ENCODE results near the gene CR1.
A peak's percentile ranks its signal among the peaks of the same experiment; 100 is the strongest.

The CR1 gene

GRCh38 chr1:207648334-207649209, 152.6 kb downstream of the CR1 start:
- Histone ChIP-seq H3K4me2 (ENCODE audit: low read length) (peak overlapping the region; percentile 39), H3K4me1 (ENCODE audit: low read length) (peaks cover 62% of the 10 kb centered on the region), H3K79me2 (ENCODE audit: low read length) (no peaks in the 10 kb centered on the region), H3K4me3 (ENCODE audit: low read length) (no peak overlapping the region), H3K27me3 (ENCODE audit: low read depth, low read length) (peaks cover 26% of the 10 kb centered on the region; the same call in 1 of the 2 replicates), H2AFZ (ENCODE audit: low read depth, low read length) (no peak overlapping the region), H3K36me3 (replicated peaks; ENCODE audit: low read depth, low read length) (no peaks in the 10 kb centered on the region), H3K9ac (ENCODE audit: low read length) (no peak overlapping the region), H4K20me1 (ENCODE audit: insufficient read depth, low read length) (no peaks in the 10 kb centered on the region), H3K27ac (ENCODE audit: low read length) (no peak overlapping the region), H3K9me3 (ENCODE audit: insufficient read depth, low read length) (no peaks in the 10 kb centered on the region)
- TF ChIP-seq CTCF (IDR thresholded peaks at IDR 0.05; ENCODE audit: low read depth, low read length), result no peak
- TF ChIP-seq EZH2phosphoT487 (IDR thresholded peaks at IDR 0.05; ENCODE audit: low read depth), result no peak

- Histone ChIP-seq H3K27me3 (ENCODE audit: low read depth, low read length) (peaks cover 22% of the 10 kb centered on the region; the same call in 1 of the 2 replicates), H3K4me1 (ENCODE audit: low read length) (peaks cover 61% of the 10 kb centered on the region), H3K79me2 (ENCODE audit: low read length) (no peaks in the 10 kb centered on the region), H3K36me3 (replicated peaks; ENCODE audit: low read depth, low read length) (no peaks in the 10 kb centered on the region), H2AFZ (ENCODE audit: low read depth, low read length) (no peak overlapping the region), H3K9ac (ENCODE audit: low read length) (no peak overlapping the region), H3K9me3 (ENCODE audit: insufficient read depth, low read length) (no peaks in the 10 kb centered on the region), H3K4me2 (ENCODE audit: low read length) (no peak overlapping the region), H4K20me1 (ENCODE audit: insufficient read depth, low read length) (no peaks in the 10 kb centered on the region), H3K27ac (ENCODE audit: low read length) (no peak overlapping the region), H3K4me3 (ENCODE audit: low read length) (no peak overlapping the region)
- TF ChIP-seq EZH2phosphoT487 (IDR thresholded peaks at IDR 0.05; ENCODE audit: low read depth) (no peak), CTCF (IDR thresholded peaks at IDR 0.05; ENCODE audit: low read depth, low read length) (no peak)
Measured at GRCh38 chr1:207649210-207649753, 153.3 kb downstream of the CR1 start.

GRCh38 chr1:207649865-207650580, 154.1 kb downstream of the CR1 start:
- H3K27ac ChIP-seq (ENCODE audit: low read length), result peak overlapping the region; percentile 43
- H3K9me3 ChIP-seq (ENCODE audit: insufficient read depth, low read length), result no peaks in the 10 kb centered on the region
- H3K79me2 ChIP-seq (ENCODE audit: low read length), result no peaks in the 10 kb centered on the region
- no peaks in the 10 kb centered on the region for H4K20me1 ChIP-seq (ENCODE audit: insufficient read depth, low read length)
- H3K4me3 ChIP-seq (ENCODE audit: low read length), result no peak overlapping the region
- peak overlapping the region; percentile 29 for H3K4me2 ChIP-seq (ENCODE audit: low read length)
- TF ChIP-seq CTCF (IDR thresholded peaks at IDR 0.05; ENCODE audit: low read depth, low read length) (no peak), EZH2phosphoT487 (IDR thresholded peaks at IDR 0.05; ENCODE audit: low read depth) (no peak)
- H3K9ac ChIP-seq (ENCODE audit: low read length), result no peak overlapping the region
- no peak overlapping the region for H2AFZ ChIP-seq (ENCODE audit: low read depth, low read length)
- no peaks in the 10 kb centered on the region for H3K36me3 ChIP-seq (replicated peaks; ENCODE audit: low read depth, low read length)
- H3K27me3 ChIP-seq (ENCODE audit: low read depth, low read length), result peaks cover 22% of the 10 kb centered on the region; the same call in 1 of the 2 replicates
- peaks cover 59% of the 10 kb centered on the region for H3K4me1 ChIP-seq (ENCODE audit: low read length)

- H4K20me1 ChIP-seq (ENCODE audit: insufficient read depth, low read length), result no peaks in the 10 kb centered on the region
- H3K4me1 ChIP-seq (ENCODE audit: low read length), result peaks cover 53% of the 10 kb centered on the region
- no peak overlapping the region for H3K27ac ChIP-seq (ENCODE audit: low read length)
- H2AFZ ChIP-seq (ENCODE audit: low read depth, low read length), result no peak overlapping the region
- H3K27me3 ChIP-seq (ENCODE audit: low read depth, low read length), result peaks cover 17% of the 10 kb centered on the region; the same call in 1 of the 2 replicates
- H3K9ac ChIP-seq (ENCODE audit: low read length), result no peak overlapping the region
- no peaks in the 10 kb centered on the region for H3K79me2 ChIP-seq (ENCODE audit: low read length)
- H3K4me2 ChIP-seq (ENCODE audit: low read length), result no peak overlapping the region
- no peaks in the 10 kb centered on the region for H3K9me3 ChIP-seq (ENCODE audit: insufficient read depth, low read length)
- TF ChIP-seq EZH2phosphoT487 (IDR thresholded peaks at IDR 0.05; ENCODE audit: low read depth) (no peak), CTCF (IDR thresholded peaks at IDR 0.05; ENCODE audit: low read depth, low read length) (no peak)
- no peak overlapping the region for H3K4me3 ChIP-seq (ENCODE audit: low read length)
- no peaks in the 10 kb centered on the region for H3K36me3 ChIP-seq (replicated peaks; ENCODE audit: low read depth, low read length)
Measured at GRCh38 chr1:207651583-207651982, 155.6 kb downstream of the CR1 start.

Measured in OCI-LY3 (cell line).